HEK293 (cell line): ENCODE measurements around the gene ZNF525.

ENCODE experiments used
- CTCF ChIA-PET: fragments of 350-600 bp; formaldehyde crosslinking; extraction: SDS; loops from one replicate; lab custom pipeline; 2021; ENCODE audit warnings: antibody characterized with exemption; lab: Yijun Ruan, JAX
- POLR2A ChIA-PET: fragments of 300-600 bp; formaldehyde crosslinking; extraction: SDS; loops from one replicate; lab custom pipeline; 2020; ENCODE audit warnings: antibody characterized with exemption, inconsistent platforms; lab: Yijun Ruan, JAX
- H3K27ac ChIP-seq: fragments of 200-500 bp; sonication (Bioruptor generic); 2 replicates; pipeline ENCODE4 v1.5.1; 2014; ENCODE audit warnings: low read depth, low read length, control low read depth, inconsistent platforms; ENCODE audit errors: extremely low read depth
- H3K36me3 ChIP-seq, 2 experiments: fragments of 200-500 bp in 1 of 2; sonication (Bioruptor generic) in 1 of 2; 1 replicate in 1 of 2; 2 replicates in 1 of 2; pipeline ENCODE4 v1.5.1; 2014 to 2017; ENCODE audit warnings: inconsistent platforms in 2 of 2, low read length in 2 of 2; ENCODE audit not compliant: control insufficient read depth in 2 of 2, insufficient read depth in 1 of 2
- H3K4me1 ChIP-seq: fragments of 200-500 bp; sonication (Bioruptor generic); 2 replicates; pipeline ENCODE4 v1.5.1; 2014; ENCODE audit warnings: mild to moderate bottlenecking, low read length, inconsistent platforms; ENCODE audit not compliant: control insufficient read depth, insufficient read depth
- H3K4me3 ChIP-seq: 2 replicates; pipeline ENCODE4 v1.5.1; 2011; ENCODE audit warnings: low read depth, mild to moderate bottlenecking, control low read depth, low read length, moderate library complexity
- H3K9me3 ChIP-seq: fragments of 200-500 bp; sonication (Bioruptor generic); 2 replicates; pipeline ENCODE4 v1.5.1; 2014; ENCODE audit warnings: low read depth, low read length, inconsistent platforms; ENCODE audit not compliant: control insufficient read depth, insufficient read depth
- KLF9 ChIP-seq: fragments of 450-650 bp; formaldehyde crosslinking; IDR thresholded peaks from 2 replicates; pipeline ENCODE4 v1.5.1; 2016; ENCODE audit warnings: missing biosample characterization, missing genetic modification characterization, low read depth
- SP2 ChIP-seq: fragments of 450-650 bp; formaldehyde crosslinking; IDR thresholded peaks from 2 replicates; pipeline ENCODE4 v1.5.1; 2016; ENCODE audit warnings: missing biosample characterization, missing genetic modification characterization
- SP3 ChIP-seq: fragments of 450-650 bp; formaldehyde crosslinking; IDR thresholded peaks from 2 replicates; pipeline ENCODE4 v1.5.1; 2016; ENCODE audit warnings: missing biosample characterization, missing genetic modification characterization
- ZBTB11 ChIP-seq: fragments of 450-650 bp; formaldehyde crosslinking; conservative IDR thresholded peaks from 2 replicates; pipeline ENCODE4 v1.5.1; 2016; ENCODE audit warnings: low read depth, missing biosample characterization, missing genetic modification characterization
- ZBTB20 ChIP-seq: fragments of 450-650 bp; formaldehyde crosslinking; IDR thresholded peaks from 2 replicates; pipeline ENCODE4 v1.5.1; 2016; ENCODE audit warnings: missing biosample characterization, missing genetic modification characterization
- ZBTB26 ChIP-seq: fragments of 450-650 bp; formaldehyde crosslinking; optimal IDR thresholded peaks from 2 replicates; pipeline ENCODE3; 2016; ENCODE audit warnings: missing biosample characterization, mild to moderate bottlenecking, missing genetic modification characterization
- ZBTB48 ChIP-seq: fragments of 450-650 bp; formaldehyde crosslinking; IDR thresholded peaks from 2 replicates; pipeline ENCODE4 v1.5.1; 2016; ENCODE audit warnings: missing biosample characterization, missing genetic modification characterization
- ZNF175 ChIP-seq: fragments of 450-650 bp; formaldehyde crosslinking; IDR thresholded peaks from 2 replicates; pipeline ENCODE4 v1.5.1; 2016; ENCODE audit warnings: missing biosample characterization, missing genetic modification characterization
- ZNF248 ChIP-seq: fragments of 450-650 bp; formaldehyde crosslinking; IDR thresholded peaks from 2 replicates; pipeline ENCODE4 v1.5.1; 2017; ENCODE audit warnings: missing biosample characterization, missing genetic modification characterization
- ZNF26 ChIP-seq: fragments of 450-650 bp; formaldehyde crosslinking; IDR thresholded peaks from 2 replicates; pipeline ENCODE4 v1.5.1; 2016; ENCODE audit warnings: missing biosample characterization, missing genetic modification characterization
- ZNF391 ChIP-seq: fragments of 450-650 bp; formaldehyde crosslinking; IDR thresholded peaks from 2 replicates; pipeline ENCODE4 v1.5.1; 2016; ENCODE audit warnings: low read depth, missing biosample characterization, missing genetic modification characterization, borderline replicate concordance
- ZNF518A ChIP-seq: fragments of 450-650 bp; formaldehyde crosslinking; conservative IDR thresholded peaks from 2 replicates; pipeline ENCODE4 v1.5.1; 2016; ENCODE audit warnings: low read depth, missing biosample characterization, missing genetic modification characterization

Gene ZNF525

GRCh38 chr19:53365134-53365898, at the start of gene ZNF525:
Gene ZNF525, plus strand, starts transcription at chr19:53365705. Its CDS starts 6,577 bp downstream, at chr19:53372282.
- Histone ChIP-seq H3K4me1 (no peaks in the 10 kb centered on the region), H3K27ac (no peak within 1 kb of the TSS), H3K4me3 (peak within 1 kb of the TSS; percentile 87), H3K9me3 (no peaks in the 10 kb centered on the region), H3K36me3 (no peaks in the 10 kb centered on the region)
- TF ChIP-seq KLF9 (tag by site-specific recombination): peak; percentile 39; the same call in 1 of the 2 replicates
- peak; percentile 68 for TF ChIP-seq ZNF518A (tag by site-specific recombination)
- peak; percentile 71 for TF ChIP-seq ZBTB48 (tag by site-specific recombination)
- TF ChIP-seq ZBTB20 (tag by site-specific recombination): peak; percentile 28; the same call in 1 of the 2 replicates
- peak; percentile 53 for TF ChIP-seq ZBTB11 (tag by site-specific recombination)
- TF ChIP-seq SP2 (tag by site-specific recombination): peak; percentile 67
- TF ChIP-seq ZNF391: 0 out of 2 replicates have a peak, but pooled peaks have one; percentile 35
- TF ChIP-seq ZNF26 (tag by site-specific recombination): no peak
- TF ChIP-seq ZNF248: no peak
- TF ChIP-seq SP3 (tag by site-specific recombination): peak; percentile 73
- TF ChIP-seq ZNF175 (tag by site-specific recombination): no peak
- peak; percentile 36 for TF ChIP-seq ZBTB26 (tag by site-specific recombination)
- ChIA-PET POLR2A (interaction anchor here (1.2 kb wide), 1 partner anchor 30 kb away, joined by 3 read pairs; the partner anchor contains the start of gene ZNF765), CTCF (interaction anchor here (1.0 kb wide), 1 partner anchor 36 kb away, joined by 3 read pairs; no protein-coding TSS in a partner anchor)
